ENCODE data around the gene MLPH.

Gene MLPH

GRCh38 chr2:237500681-237501424 lies 13.8 kb downstream of the MLPH start:
- no peak for DNase-seq

- no peak for DNase-seq
Observed at GRCh38 chr2:237501892-237502513, 15.0 kb downstream of the MLPH start.

GRCh38 chr2:237503201-237503600 lies 16.1 kb downstream of the MLPH start:
- no peak for DNase-seq

- DNase-seq = no peak
Observed at GRCh38 chr2:237505188-237505939, 18.3 kb downstream of the MLPH start.

- no peak for DNase-seq
Observed at GRCh38 chr2:237507512-237507911, 20.5 kb downstream of the MLPH start.

- no peak for DNase-seq
Observed at GRCh38 chr2:237508361-237508760, 21.3 kb downstream of the MLPH start.

- DNase-seq = no peak
Observed at GRCh38 chr2:237509151-237509550, 22.1 kb downstream of the MLPH start.

GRCh38 chr2:237509905-237510304 lies 22.9 kb downstream of the MLPH start:
- DNase-seq = no peak

GRCh38 chr2:237510502-237511217 lies 23.6 kb downstream of the MLPH start:
- DNase-seq = no peak

- no peak for DNase-seq
Observed at GRCh38 chr2:237511433-237511832, 24.4 kb downstream of the MLPH start.

- DNase-seq = no peak
Observed at GRCh38 chr2:237511885-237512405, 24.9 kb downstream of the MLPH start.

GRCh38 chr2:237512774-237513466 lies 25.9 kb downstream of the MLPH start:
- DNase-seq = peak; percentile 85 to 87

- no peak for DNase-seq
Observed at GRCh38 chr2:237513693-237514092, 26.6 kb downstream of the MLPH start.

GRCh38 chr2:237514474-237515130 lies 27.6 kb downstream of the MLPH start:
- no peak for DNase-seq

- no peak for DNase-seq
Observed at GRCh38 chr2:237515166-237515565, 28.1 kb downstream of the MLPH start.

GRCh38 chr2:237515621-237516275 lies 28.7 kb downstream of the MLPH start:
- no peak for DNase-seq

- DNase-seq = no peak
Observed at GRCh38 chr2:237517163-237517562, 30.1 kb downstream of the MLPH start.

- no peak for DNase-seq
Observed at GRCh38 chr2:237517990-237518389, 30.9 kb downstream of the MLPH start.

- DNase-seq = no peak
Observed at GRCh38 chr2:237519506-237520245, 32.6 kb downstream of the MLPH start.

- DNase-seq = no peak
Observed at GRCh38 chr2:237520290-237520689, 33.2 kb downstream of the MLPH start.

GRCh38 chr2:237524631-237525030 lies 37.6 kb downstream of the MLPH start:
- DNase-seq = no peak

All from activated CD4-positive, alpha-beta T cell treated with anti-CD3 and anti-CD28 coated beads, Interleukin-2, amount 50 U/mL, for 48 hours (primary cell).